CD1c-positive myeloid dendritic cell (primary cell): ENCODE measurements around the gene CNKSR3.

Source experiments
- DNase-seq: peaks from one replicate; pipeline ENCODE4 v3.0.0-alpha.2; 2016; ENCODE audit errors: extremely low spot score

CNKSR3 gene

DNA sequence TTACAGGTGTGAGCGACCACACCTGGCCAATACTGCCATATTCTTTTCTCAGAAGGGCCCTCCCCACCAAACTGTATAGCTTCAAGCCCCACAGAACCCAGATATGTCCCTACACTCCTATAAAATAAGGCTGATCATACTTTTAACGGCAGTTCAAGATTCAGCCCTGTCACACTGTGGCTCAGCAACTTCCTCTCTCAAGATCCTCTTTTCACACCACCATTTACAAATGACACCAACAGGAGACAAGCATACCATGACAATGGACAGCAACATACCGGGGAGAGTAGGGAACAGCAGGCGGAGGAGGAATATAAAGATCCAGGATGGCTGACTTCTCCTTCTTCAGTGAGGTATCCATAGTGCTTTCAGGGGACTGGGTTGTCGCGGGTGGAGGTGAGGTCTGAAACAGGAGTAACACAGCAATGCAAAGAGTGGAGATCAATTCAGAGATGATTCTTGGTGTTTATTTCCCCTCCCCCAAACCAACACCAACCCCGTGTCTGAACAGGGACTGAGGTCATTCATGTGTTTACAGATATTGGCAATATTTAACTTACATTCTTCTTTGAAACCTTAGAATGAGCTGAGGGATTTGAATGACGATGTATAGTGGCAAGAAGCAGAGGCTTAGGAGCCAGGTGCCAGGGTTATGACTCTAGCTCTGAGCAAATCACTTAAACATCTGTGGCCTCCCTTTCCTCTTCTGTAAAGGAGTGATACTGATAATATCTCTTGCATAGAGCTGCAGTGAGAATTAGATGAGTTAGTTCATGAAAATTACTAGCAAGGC, 96.3 kb downstream of the CNKSR3 start:
- DNase-seq, result peak; percentile 60

DNA sequence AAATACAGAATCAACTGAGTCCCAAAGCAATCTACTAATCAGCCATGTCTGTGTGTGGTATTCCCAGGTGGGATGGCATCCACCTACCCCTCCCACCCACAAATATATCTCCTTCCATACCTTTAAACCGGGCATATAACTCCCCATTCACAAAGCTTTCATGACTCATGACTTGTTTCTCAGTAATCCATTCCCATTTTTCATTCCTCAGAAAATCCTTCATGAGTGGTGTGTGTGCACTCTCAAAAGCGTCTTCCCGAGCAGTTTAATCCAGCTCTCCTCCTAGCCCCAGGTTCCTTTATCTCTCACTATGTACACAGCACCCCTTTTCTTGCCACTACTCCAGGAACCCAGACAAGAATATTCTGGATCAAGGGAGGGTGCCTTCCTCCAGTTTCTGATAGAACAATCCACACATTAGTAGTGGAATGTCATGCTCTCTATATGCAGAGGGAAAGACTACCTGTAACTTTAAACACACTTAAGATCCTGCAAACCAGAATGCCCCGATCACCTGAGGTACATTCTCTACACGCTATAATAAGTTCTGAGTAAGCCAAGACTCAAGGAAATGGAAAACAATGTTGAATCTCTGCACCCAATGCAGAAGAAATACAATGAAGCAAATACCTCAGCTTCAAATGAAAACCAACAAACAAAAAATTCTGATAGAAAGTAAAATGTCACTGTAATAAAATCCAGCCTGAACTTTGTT, 98.2 kb downstream of the CNKSR3 start:
- DNase-seq, result no peak

DNA sequence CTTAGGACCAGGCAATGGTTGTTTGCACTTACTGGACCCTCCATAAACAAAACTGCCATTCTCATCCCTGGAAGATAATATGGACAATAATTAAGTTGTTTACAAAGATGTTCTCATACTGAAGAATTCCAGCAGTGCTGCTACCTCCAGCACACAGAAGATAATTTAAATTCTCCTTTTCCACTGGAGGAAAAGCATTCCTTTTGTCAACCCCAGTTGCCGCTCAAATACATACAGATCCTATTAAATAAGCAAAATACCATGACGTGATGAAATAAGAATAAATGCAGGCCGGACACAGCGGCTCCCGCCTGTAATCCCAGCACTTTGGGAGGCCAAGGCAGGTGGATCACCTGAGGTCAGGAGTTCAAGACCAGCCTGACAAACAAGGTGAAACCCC, 99.4 kb downstream of the CNKSR3 start:
- DNase-seq, result no peak

DNA sequence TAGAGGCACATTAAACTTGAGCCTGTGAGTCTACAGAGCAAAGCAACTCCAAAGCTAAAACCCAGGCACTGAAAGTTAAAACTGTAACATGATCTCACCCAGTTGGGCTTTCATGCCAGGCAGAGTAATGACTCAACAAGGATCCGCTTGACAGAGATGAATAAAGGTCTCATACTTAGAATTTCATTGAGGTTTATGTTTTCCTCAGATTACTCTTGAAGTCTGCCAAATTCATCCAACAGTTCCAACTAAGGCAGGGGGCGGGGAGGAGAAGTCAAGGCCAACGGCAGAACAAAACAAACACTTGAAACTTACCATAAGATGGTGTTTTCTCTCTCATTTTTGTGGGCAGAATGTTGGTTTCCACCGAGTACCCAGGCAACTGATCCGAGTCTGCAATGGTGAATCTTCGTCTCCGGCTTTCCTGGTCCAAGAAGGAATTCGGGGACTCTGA, 99.8 kb downstream of the CNKSR3 start:
- DNase-seq, result no peak

DNA sequence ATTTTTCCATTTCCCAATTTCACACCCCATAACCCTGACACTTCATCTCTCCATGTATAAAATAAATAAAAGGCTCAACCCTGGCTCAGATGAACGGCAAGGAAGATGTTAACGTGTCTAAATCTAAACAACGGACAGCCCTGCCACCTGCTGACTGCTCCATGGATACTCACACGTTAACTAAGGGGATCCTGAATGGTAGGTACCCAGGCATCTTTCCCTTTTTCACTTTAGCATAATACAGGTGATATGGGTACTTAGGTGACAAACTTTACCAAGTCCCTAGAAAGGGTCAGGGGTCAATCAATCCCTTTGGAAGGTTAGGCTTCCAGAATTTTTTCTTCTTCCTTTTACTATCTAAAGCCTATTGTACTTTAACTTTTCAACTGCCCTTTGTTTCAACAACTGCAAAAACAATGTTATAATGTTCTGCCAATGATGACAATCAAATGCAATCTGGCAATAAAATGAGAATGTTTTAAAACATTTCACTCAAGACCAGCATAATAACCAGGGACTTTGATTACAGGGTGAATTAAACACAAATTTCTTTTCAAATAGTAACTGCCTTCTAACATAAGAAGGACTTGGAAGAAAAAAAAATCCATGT, 101.5 kb downstream of the CNKSR3 start:
- no peak for DNase-seq

DNA sequence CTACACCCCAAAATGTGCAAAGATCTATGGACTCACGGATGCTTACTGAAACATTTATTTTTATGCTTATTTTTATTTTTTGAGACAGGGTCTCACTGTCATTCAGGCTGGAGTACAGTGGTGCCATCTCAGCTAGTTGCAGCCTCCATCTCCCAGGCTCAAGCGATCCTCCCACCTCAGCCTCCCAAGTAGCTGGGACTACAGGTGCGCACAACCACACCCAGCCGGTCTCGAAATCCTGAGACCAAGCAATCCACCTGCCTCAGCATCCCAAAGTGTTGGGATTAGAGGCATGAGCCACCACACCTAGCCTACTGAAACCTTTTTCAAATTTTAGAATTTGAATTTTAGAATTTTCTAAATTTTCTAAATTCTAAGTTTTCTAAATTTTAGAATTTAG, 103.0 kb downstream of the CNKSR3 start:
- no peak for DNase-seq

DNA sequence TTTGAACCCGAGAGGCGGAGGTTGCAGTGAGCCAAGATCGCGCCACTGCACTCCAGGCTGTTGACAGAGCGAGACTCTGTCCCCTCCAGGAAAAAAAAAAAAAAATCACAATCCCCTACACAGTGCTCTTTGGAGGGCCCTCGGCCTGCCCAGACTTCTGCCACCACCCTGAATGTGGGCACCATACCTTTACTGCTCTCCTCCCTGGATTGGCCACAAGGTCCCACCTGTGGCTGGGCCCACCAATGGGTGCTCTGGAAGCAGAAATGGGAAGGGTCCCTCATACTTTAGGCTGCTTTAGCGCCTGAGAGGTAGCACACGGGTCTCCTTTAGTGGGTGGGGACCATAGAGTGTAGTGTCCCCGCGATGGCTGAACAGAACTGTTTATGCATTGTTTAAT, 103.6 kb downstream of the CNKSR3 start:
- DNase-seq, result no peak

DNA sequence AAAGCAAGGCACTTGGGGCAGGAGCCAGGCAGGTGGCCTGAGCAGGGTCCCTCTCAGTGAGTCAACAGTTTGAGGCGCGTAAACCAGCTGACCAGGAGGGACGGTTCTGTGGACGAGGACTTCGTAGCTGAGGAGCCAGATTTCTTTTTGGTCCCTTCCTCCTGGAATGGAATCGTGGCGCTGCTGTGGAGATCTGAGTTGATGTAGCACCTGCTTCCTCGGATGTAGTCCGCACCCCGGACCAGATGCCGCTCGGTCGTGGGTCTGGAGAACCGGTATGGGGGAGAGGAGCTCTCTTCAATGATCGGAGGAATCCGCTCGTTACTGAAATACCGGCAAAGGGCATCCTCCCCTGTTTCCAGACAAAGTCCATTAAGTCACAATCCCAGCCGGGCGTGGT, 104.2 kb downstream of the CNKSR3 start:
- DNase-seq, result no peak

DNA sequence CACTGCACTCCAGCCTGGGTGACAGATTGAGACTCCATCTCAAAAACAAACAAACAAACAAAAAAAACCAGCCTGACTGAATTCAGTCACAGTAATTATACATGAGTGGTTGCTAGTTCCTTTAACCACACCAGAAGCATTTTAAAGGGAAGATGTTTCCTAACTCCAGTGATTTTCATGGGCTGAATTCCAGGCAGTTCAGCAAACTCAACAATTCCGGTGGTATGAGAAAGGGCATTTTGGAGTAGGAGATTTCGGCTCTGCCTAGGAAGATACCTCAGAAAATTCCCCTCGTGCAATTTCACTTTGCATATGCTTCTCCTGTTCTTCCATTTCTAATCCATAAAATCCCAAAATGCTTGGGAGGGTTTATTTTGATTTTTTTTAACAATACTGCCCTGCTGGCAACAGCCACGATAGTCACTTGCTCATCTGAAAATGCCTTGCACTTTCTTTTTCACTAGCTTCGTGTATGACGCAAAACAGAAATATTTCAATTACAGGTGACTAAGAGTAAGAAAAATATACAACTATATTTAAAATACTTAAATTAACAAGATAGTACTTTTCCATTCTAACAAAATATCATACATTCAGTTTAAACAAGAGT, 105.6 kb downstream of the CNKSR3 start:
- DNase-seq, result no peak

DNA sequence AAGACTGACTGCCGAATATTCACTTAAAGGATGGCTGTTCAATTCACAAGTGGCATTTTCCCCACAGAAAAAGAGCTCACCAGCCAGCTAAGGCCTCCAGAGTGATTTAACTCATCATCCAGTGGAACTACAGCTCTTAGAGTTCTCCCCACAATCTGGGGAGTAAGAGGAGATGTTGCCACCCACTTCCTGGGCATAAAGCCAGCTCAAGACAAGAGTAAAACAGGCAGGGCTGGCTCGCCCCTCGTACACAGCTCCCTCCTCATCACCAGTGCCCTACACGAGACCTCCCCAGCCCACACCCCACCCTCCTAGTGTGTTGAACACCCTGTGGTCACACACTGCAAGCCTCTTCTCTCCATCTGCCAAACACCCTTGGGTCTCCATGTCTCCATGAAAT, 106.7 kb downstream of the CNKSR3 start:
- no peak for DNase-seq

DNA sequence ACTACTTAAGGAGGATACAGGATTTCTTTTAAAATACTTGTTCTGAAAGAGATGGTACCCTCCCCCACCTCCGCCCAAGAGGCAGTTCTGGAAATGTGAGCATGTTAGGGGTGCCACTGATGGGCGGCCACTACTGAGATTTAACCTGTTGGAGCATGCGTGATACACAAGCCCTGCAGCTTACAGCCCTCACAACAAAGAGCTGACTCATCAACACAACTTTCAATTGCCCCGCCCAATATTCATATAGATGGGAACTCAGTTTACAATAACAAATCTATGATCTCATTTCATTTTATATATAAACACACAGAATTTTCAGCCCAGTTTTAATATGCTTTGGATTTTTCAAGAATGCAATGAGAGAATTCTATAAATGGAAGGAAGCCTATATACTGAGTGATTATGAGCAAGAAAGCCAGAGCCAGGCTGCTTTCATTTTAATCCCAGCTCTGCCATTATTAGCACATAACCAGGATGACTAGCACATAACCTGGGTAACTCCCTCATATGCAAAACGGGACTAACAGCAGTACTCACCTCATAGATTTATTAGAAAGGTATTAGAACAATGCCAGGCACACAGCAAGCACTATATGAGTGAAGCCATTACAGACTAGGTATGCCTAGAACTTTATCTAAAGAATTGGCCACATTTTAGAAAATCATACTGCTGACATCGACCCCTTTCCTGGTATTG, 108.3 kb downstream of the CNKSR3 start:
- no peak for DNase-seq

DNA sequence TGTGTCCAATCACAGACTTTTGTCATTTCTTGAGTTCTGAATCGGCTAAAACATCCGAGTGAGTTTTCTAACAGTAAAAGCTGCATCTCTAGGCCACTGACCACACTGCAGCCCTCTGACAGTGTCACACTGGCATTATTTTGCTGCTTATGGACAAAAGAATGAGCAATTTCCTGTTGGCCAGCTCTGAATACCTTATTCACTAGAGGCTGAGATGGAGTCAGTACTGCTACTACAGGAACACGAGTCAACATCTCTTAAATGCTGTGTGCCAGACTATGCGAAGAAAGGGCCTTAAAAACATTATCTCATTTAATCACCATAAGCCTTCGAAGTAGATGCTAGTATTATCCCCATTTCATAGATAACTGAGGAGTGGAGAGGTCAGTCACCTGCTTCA, 111.4 kb downstream of the CNKSR3 start:
- DNase-seq, result no peak

DNA sequence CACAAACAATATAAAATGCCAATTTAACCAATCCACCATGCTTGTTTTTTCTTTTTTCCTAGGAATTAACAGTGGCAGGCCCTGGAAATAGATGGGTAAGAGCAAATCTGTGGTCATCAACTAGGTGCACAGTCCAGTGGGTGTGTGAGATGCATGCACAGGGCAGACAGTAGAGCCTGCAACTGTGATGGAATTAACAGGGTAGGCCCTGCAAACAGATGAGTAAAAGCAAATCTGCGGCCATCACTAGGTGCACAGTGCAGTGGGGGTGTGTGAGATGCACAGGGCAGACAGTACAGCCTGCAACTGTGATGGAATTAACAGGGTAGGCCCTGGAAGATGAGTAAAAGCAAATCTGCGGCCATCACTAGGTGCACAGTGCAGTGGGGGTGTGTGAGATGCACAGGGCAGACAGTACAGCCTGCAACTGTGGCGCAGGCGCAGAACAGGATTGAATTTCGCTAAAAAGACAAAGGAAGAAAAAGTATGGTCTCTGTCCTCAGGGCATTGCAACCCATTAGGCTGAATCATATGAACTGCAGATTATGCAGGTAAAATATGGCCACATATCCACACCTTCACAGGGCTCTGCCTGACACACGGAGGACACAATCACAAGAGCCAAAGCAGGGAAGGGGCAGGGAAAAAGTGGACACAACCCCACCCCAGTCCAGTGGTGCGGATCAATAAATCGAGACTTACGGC, 112.8 kb downstream of the CNKSR3 start:
- DNase-seq, result no peak

DNA sequence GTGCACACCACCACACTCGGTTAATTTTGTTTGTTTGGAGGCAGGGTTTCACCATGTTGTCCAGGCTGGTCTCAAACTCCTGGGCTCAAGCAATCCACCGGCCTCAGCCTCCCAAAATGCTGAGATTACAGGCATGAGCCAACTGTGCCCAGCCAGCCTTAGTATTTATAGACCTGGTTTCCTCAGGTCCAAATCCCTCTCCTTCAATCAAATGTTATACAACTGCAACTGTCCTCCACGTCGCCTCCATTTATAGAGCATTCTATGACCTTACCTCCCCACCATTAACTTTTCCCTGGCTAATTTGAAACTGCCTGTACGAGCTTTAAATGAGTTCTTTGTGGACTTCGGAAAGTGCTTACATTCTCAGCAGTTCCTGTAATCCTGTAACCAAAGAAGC, 114.6 kb downstream of the CNKSR3 start:
- no peak for DNase-seq

DNA sequence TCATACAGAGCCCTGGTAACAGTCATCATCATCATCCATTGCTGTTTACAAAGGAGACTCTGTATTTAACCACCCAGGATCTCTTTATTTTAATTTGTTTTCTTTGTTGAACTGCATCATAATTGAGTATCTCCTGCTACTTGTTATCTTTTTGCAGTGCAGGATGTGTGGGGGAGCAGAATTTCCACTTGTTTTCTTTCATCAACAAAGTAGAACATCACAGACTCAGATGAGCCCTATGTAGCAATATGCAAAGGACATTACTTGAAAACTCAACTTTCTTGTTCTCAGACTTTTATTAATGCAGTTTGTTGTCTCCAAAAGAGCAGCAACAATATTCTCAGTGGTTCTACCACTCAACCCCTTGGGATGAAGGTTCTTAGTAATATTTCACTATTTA, 115.2 kb downstream of the CNKSR3 start:
- no peak for DNase-seq

DNA sequence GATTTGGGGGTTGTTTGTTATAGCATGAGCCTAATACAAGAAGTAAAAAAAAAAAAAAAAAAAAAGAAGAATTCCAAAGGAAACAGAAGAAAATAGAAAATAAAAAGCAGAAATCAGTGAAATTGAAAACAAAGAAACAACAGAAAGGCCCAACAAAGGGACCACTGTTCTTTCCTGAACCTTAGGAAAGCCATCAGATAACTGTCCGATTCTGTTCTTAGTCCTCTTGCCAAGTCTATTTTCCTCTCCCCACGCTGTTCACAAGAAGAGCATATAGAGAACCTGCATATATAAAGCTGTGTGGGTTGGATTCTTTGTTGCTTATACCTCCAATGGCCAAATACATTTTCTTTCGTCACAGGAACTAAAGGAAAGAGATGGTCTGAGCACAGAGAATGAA, 115.9 kb downstream of the CNKSR3 start:
- DNase-seq, result no peak

DNA sequence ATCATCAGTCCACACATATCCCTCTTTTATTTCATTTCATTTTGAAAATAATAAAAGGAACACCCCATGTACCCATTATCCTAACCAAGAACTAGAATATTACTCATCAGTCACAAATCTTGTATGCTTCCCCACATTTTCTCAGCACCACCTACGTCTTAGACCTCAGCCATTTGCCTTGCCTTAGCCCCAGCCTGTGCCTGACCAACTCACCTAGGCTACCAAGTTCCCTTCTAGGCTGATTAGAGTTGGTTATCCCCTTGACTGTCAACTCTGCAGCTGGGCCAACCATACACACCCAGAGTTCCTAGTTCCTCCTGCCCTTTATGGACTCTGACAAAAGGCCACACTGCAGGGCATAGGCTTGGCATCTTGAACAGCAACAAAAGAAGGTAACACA, 120.5 kb downstream of the CNKSR3 start:
- DNase-seq, result no peak

DNA sequence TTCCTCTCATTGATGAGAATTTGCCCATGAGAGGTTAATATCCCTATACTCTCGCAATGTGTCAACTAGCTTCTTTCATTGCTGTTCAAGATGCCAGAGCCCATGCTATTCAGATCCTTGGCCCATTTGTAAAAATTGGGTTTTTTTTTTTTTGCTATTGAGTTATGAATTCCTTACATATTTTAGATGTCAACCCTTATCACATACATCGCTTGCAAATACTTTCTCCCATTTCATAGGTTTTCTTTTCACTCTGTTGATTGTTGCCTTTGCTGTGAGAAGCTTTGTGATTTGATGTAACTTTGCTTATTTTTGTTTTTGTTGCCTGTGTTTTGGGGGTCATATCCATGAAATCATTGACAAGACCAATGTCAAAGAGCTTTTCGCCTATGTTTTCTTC, 121.7 kb downstream of the CNKSR3 start:
- no peak for DNase-seq

DNA sequence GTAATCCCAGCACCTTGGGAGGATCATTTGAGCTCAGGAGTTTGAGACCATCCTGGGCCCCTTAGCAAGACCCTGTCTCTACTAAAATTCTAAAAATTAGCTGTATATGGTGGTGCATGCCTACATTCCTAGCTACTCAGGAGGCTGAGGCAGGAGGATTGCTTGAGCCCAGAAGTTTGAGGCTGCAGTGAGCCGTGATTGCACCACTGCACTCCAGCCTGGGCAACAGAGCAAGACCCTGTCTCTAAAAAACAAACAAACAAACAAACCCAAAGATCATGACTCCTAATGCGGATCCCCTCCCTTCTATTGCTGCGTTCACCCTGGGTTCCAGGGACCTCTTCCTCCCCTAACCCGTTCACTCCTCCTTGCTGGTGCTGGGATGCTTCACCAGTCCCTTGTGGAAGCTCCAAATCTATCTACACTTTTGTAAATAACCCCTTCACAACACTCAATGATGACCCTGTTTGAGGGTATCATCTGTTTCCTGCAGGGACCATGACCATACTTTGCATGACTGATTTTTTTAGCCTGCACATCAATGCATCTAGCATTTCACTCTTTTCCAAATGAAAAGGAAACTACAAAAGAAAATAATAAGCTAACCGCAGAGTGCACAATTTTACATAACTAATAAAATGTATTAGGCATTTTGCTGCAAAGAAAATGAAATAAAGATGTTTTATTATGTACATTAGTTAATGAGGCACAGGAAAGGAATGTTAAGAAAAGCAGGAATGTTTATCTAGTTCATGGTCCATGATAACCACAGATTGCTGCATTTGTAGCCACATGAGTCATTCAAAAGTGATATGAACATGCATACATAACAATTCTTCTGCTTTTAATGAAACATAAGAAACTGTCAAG, 123.4 kb downstream of the CNKSR3 start:
- no peak for DNase-seq

DNA sequence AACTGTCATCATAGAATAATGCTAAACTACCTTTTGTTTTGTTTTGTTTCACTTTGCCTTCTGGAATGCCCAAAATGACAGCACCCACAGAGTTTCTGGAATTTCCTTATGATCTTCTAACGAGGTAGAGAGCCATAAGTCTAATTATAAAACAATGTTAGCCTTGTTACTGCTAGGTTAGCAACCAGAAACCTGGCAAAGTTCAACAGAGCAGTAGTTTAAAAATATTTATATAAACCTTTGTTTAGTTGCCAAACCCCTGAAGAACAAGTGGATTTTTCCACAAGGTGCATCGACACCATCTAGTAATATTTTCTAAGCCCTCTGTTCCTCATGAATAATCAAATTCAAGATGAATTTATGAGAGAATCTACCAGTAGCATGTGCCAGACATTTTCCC, 126.3 kb downstream of the CNKSR3 start:
- no peak for DNase-seq
